HepG2 (cell line): ENCODE measurements around the gene KLF18. TPM values are rescaled to one million over a fixed set of nuclear protein-coding genes. Genes with fewer than 3 reads are reported as not detected.

Experiments used
- ATAC-seq: fragments of 200-7000 bp; cut with Tn5 transposase; 3 replicates; pipeline ENCODE4 v1.9.1; 2020; ENCODE audit warnings: mild to moderate bottlenecking, moderate library complexity
- BruUV-seq: library from RNA; stranded (reverse); fragments of 400-500 nt; replicated peaks from 2 replicates; lab custom pipeline; 2021; lab: Mats Ljungman, UMichigan
- CTCF ChIA-PET: fragments of 300-600 bp; formaldehyde crosslinking; extraction: SDS; loops from one replicate; lab custom pipeline; 2021; ENCODE audit warnings: low total read pairs, inconsistent platforms, low intra/inter-chr PET ratio; lab: Yijun Ruan, JAX
- POLR2A ChIA-PET: fragments of 350-600 bp; sonication (Branson Sonifier 250); formaldehyde crosslinking; loops from one replicate; lab custom pipeline; 2020; ENCODE audit warnings: antibody characterized with exemption, inconsistent platforms; lab: Yijun Ruan, JAX
- DNase-seq: peaks from one replicate; pipeline ENCODE4 v3.0.0-alpha.2; 2015; ENCODE audit warnings: low spot score
- FAIRE-seq: peaks from 3 replicates; lab custom pipeline; 2011; peaks lifted over from hg19 to GRCh38; lab: Jason Lieb, UNC
- H2AFZ ChIP-seq: one replicate; pipeline ENCODE4 v1.6.1; 2011; ENCODE audit warnings: low read length, inconsistent platforms
- H3K27ac ChIP-seq: fragments of 300-600 bp; 3 replicates; pipeline ENCODE4 v1.8.0; 2011; ENCODE audit warnings: mixed run types, mild to moderate bottlenecking, mixed read lengths, low read length, inconsistent platforms; ENCODE audit not compliant: insufficient read depth; ENCODE audit errors: extremely low read length
- H3K27me3 ChIP-seq, 2 experiments: fragments of 200-600 bp in 1 of 2; 2 replicates in 1 of 2; 3 replicates in 1 of 2; pipeline versions ENCODE4 v1.6.0 to v1.8.0; 2011; ENCODE audit warnings: low read length in 2 of 2, mild to moderate bottlenecking in 2 of 2, moderate library complexity in 2 of 2, inconsistent platforms in 1 of 2; ENCODE audit not compliant: insufficient read depth in 2 of 2, control insufficient read depth in 1 of 2
- H3K36me3 ChIP-seq, 2 experiments: fragments of 200-600 bp in 1 of 2; replicated peaks in 1 of 2; 2 replicates in 1 of 2; 3 replicates in 1 of 2; pipeline versions ENCODE4 v1.5.1 to v1.8.0; 2011; ENCODE audit warnings: low read length in 2 of 2, inconsistent platforms in 1 of 2; ENCODE audit not compliant: insufficient read depth in 2 of 2, control insufficient read depth in 1 of 2
- H3K4me1 ChIP-seq: 2 replicates; pipeline ENCODE4 v1.5.1; 2012; ENCODE audit warnings: low read length, inconsistent platforms; ENCODE audit not compliant: insufficient read depth
- H3K4me2 ChIP-seq: 2 replicates; pipeline ENCODE4 v1.6.0; 2011; ENCODE audit warnings: low read depth, low read length, inconsistent platforms
- H3K4me3 ChIP-seq, 3 experiments: fragments of 200-600 bp in 1 of 3; sonication (generic), shearing (Covaris generic) in 1 of 3; replicated peaks in 1 of 3; 2 replicates each; pipeline ENCODE4 v1.5.1; 2011 to 2016; ENCODE audit warnings: low read length in 3 of 3, inconsistent platforms in 2 of 3, low read depth in 2 of 3, mild to moderate bottlenecking in 2 of 3, control low read depth in 1 of 3, mixed read lengths in 1 of 3; ENCODE audit not compliant: insufficient read depth in 1 of 3
- H3K79me2 ChIP-seq: one replicate; pipeline ENCODE4 v1.6.1; 2011; ENCODE audit warnings: low read length, inconsistent platforms; ENCODE audit not compliant: insufficient read depth
- H3K9ac ChIP-seq: 2 replicates; pipeline ENCODE4 v1.6.0; 2011; ENCODE audit warnings: mild to moderate bottlenecking, low read depth, low read length, inconsistent platforms; ENCODE audit not compliant: insufficient read depth
- H3K9me3 ChIP-seq: 2 replicates; pipeline ENCODE4 v1.5.1; 2012; ENCODE audit warnings: mild to moderate bottlenecking, low read length
- H4K20me1 ChIP-seq: 2 replicates; pipeline ENCODE4 v1.6.0; 2011; ENCODE audit warnings: inconsistent platforms, mild to moderate bottlenecking, low read length, moderate library complexity; ENCODE audit not compliant: insufficient read depth
- ARID2 ChIP-seq: sonication (generic); formaldehyde crosslinking; IDR thresholded peaks from 2 replicates; pipeline ENCODE4 v1.8.1; 2022; ENCODE audit warnings: mild to moderate bottlenecking, missing genetic modification reagents, borderline replicate concordance
- MAFF ChIP-seq: IDR thresholded peaks from 2 replicates; pipeline ENCODE4 v1.6.1; 2011; ENCODE audit warnings: low read depth, low read length, improper control_type of control experiment
- RFXAP ChIP-seq: sonication (generic); formaldehyde crosslinking; IDR thresholded peaks from 2 replicates; pipeline ENCODE4 v1.4.0; 2020; ENCODE audit warnings: missing genetic modification reagents, borderline replicate concordance
- TCF12 ChIP-seq, 2 experiments: fragments of 450-650 bp in 1 of 2; sonication (generic) in 1 of 2; formaldehyde crosslinking in 1 of 2; IDR thresholded peaks; 2 replicates each; pipeline versions ENCODE4 v1.6.1 to v1.8.0; 2017 to 2022; ENCODE audit warnings: antibody characterized with exemption in 1 of 2, mild to moderate bottlenecking in 1 of 2, missing genetic modification reagents in 1 of 2, moderate library complexity in 1 of 2
- ZBTB39 ChIP-seq: sonication (generic); formaldehyde crosslinking; IDR thresholded peaks from 2 replicates; pipeline ENCODE4 v1.5.0; 2020; ENCODE audit warnings: missing genetic modification reagents
- ZNF264 ChIP-seq: sonication (generic); formaldehyde crosslinking; IDR thresholded peaks from 2 replicates; pipeline ENCODE4 v1.4.0; 2020; ENCODE audit warnings: missing genetic modification reagents
- ZNF484 ChIP-seq: sonication (generic); formaldehyde crosslinking; IDR thresholded peaks from 2 replicates; pipeline ENCODE4 v1.5.1; 2020; ENCODE audit warnings: mild to moderate bottlenecking, low read depth, missing genetic modification reagents, borderline replicate concordance
- ZSCAN12 ChIP-seq: sonication (generic); formaldehyde crosslinking; IDR thresholded peaks from 2 replicates; pipeline ENCODE4 v1.9.0; 2021; ENCODE audit warnings: mild to moderate bottlenecking, missing genetic modification reagents
- whole genome bisulfite sequencing: methylation state at CpG from one replicate; pipeline ENCODE4 v1.1.6; 2017; ENCODE audit warnings: low lambda C conversion rate; 5-methylcytosine and 5-hydroxymethylcytosine counted together
- in situ Hi-C: cut with HindIII; loops from 2 replicates; pipeline ENCODE4 v1.10.0; 2017; ENCODE audit warnings: low pct_unique_long_range_greater_than_20kb; ENCODE audit not compliant: extremely low pct_ligation_motif_present
- intact Hi-C: fragments of 100-400 bp; cut with micrococcal nuclease; formaldehyde crosslinking; loops from one replicate; pipeline ENCODE4 v1.10.0; 2022; ENCODE audit not compliant: unreplicated experiment
- polyA plus RNA-seq, 8 experiments: library from polyadenylated mRNA; depleted of rRNA in 3 of 8; stranded (reverse) in 7 of 8; unstranded in 1 of 8; fragments of >200 nt; fragmentation: Illumina TruSeq in 4 of 8; extraction: Trizol in 4 of 8; gene quantifications; 2 replicates each; pipeline versions ENCODE4 v1.2.1 to v1.2.3, GENCODE V29; 2011 to 2016; ENCODE audit warnings: low read depth in 4 of 8, missing spikeins in 1 of 8, mixed read lengths in 1 of 8; ENCODE audit not compliant: insufficient read depth in 1 of 8
- total RNA-seq, 5 experiments: library from RNA; depleted of rRNA; stranded (reverse); fragments of >200 nt; fragmentation: Illumina TruSeq; extraction: Trizol; gene quantifications; 2 replicates each; pipeline ENCODE4 v1.2.3, GENCODE V29; 2016; ENCODE audit warnings: low read depth in 1 of 5
- TF ChIP-seq, protein P1 (sequence below): sonication (generic); formaldehyde crosslinking; IDR thresholded peaks from 2 replicates; pipeline ENCODE4 v1.5.0; 2020; ENCODE audit warnings: mild to moderate bottlenecking, missing genetic modification reagents, moderate library complexity
- TF ChIP-seq, protein P2 (sequence below): sonication (generic); formaldehyde crosslinking; IDR thresholded peaks from 2 replicates; pipeline ENCODE4 v1.4.0; 2020; ENCODE audit warnings: missing genetic modification reagents
- TF ChIP-seq, protein P3 (sequence below): sonication (generic); formaldehyde crosslinking; IDR thresholded peaks from 2 replicates; pipeline ENCODE4 v1.4.0; 2020; ENCODE audit warnings: low read depth, mild to moderate bottlenecking, missing genetic modification reagents
- TF ChIP-seq, protein P4 (sequence below): sonication (generic); formaldehyde crosslinking; IDR thresholded peaks from 2 replicates; pipeline ENCODE4 v1.8.1; 2022; ENCODE audit warnings: low read depth, mild to moderate bottlenecking, missing genetic modification reagents

The KLF18 gene
- total and polyA plus RNA-seq, 2 of the 13 experiments (the other 11 are each of a cell fraction or from before 2014, with no cell fraction given), result not detected

DNA sequence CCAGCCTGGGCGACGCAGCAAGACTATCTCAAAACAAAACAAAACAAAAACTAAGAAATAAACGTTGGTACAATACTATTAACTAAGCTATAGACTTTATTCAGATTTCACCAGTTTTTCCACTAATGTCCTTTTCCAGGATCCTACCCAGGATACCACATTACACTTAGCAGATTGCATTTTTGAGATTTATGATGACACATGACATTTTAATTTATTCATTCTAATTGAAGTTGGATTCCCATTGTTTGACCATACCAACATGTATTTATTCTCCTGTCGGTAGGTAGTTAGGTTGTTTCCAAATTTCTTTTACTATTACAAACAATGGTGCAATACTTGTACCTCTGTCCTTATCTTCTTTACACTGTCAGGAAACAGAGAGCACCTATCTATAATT, 29.6 kb downstream of the KLF18 start (continued):
- TF ChIP-seq, protein P1, sequence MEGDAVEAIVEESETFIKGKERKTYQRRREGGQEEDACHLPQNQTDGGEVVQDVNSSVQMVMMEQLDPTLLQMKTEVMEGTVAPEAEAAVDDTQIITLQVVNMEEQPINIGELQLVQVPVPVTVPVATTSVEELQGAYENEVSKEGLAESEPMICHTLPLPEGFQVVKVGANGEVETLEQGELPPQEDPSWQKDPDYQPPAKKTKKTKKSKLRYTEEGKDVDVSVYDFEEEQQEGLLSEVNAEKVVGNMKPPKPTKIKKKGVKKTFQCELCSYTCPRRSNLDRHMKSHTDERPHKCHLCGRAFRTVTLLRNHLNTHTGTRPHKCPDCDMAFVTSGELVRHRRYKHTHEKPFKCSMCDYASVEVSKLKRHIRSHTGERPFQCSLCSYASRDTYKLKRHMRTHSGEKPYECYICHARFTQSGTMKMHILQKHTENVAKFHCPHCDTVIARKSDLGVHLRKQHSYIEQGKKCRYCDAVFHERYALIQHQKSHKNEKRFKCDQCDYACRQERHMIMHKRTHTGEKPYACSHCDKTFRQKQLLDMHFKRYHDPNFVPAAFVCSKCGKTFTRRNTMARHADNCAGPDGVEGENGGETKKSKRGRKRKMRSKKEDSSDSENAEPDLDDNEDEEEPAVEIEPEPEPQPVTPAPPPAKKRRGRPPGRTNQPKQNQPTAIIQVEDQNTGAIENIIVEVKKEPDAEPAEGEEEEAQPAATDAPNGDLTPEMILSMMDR (CRISPR knock-in tag), result no peak
- TF ChIP-seq ARID2 (CRISPR knock-in tag), result no peak
- TF ChIP-seq MAFF, result peak; percentile 29; the same call in 1 of the 2 replicates
- no peak for TF ChIP-seq RFXAP (CRISPR knock-in tag)
- no peak for TF ChIP-seq ZNF264 (CRISPR knock-in tag)
- TF ChIP-seq, protein P2, sequence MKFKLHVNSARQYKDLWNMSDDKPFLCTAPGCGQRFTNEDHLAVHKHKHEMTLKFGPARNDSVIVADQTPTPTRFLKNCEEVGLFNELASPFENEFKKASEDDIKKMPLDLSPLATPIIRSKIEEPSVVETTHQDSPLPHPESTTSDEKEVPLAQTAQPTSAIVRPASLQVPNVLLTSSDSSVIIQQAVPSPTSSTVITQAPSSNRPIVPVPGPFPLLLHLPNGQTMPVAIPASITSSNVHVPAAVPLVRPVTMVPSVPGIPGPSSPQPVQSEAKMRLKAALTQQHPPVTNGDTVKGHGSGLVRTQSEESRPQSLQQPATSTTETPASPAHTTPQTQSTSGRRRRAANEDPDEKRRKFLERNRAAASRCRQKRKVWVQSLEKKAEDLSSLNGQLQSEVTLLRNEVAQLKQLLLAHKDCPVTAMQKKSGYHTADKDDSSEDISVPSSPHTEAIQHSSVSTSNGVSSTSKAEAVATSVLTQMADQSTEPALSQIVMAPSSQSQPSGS, result no peak

DNA sequence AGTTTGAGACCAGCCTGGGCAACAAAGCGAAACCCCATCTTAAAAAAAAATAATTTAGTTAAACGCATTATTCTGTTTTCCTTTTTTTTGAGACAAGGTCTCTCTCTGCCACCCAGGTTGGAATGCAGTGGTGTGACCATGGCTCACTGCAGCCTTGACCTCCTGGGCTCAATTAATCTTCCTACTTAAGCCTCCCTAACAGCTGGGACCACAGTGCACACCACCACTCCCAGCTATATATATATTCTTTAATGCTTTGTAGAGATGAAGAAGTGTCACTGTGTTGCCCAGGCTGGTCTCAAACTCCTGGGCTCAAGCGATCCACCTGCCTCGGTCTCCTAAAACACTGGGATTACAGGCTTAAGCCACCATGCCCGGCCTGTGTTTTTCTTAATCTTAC, 30.5 kb downstream of the KLF18 start:
- Histone ChIP-seq H3K9ac (no peak overlapping the region), H3K27ac (no peak overlapping the region), H3K4me1 (no peaks in the 10 kb centered on the region), H3K79me2 (no peaks in the 10 kb centered on the region), H3K36me3 (no peaks in the 10 kb centered on the region), H3K9me3 (no peaks in the 10 kb centered on the region), H4K20me1 (no peaks in the 10 kb centered on the region), H2AFZ (no peak overlapping the region), H3K27me3 (peaks cover 1 to 34% of the 10 kb centered on the region in 2 experiments; a peak in 3 of 5 replicates), H3K4me2 (no peak overlapping the region), H3K4me3 (no peak overlapping the region)
- BruUV-seq, result no TSS peak
- 62% methylated on average over 5 of the region's 5 CpGs for WGBS
- no peak for ATAC-seq
- in situ Hi-C loops, result no loop called here
- DNase-seq, result no peak
- no peak for FAIRE-seq
- POLR2A ChIA-PET, result no interaction called here
- intact Hi-C loops, result no loop called here
- CTCF ChIA-PET, result no interaction called here
- TF ChIP-seq, protein P3, sequence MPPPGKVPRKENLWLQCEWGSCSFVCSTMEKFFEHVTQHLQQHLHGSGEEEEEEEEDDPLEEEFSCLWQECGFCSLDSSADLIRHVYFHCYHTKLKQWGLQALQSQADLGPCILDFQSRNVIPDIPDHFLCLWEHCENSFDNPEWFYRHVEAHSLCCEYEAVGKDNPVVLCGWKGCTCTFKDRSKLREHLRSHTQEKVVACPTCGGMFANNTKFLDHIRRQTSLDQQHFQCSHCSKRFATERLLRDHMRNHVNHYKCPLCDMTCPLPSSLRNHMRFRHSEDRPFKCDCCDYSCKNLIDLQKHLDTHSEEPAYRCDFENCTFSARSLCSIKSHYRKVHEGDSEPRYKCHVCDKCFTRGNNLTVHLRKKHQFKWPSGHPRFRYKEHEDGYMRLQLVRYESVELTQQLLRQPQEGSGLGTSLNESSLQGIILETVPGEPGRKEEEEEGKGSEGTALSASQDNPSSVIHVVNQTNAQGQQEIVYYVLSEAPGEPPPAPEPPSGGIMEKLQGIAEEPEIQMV (CRISPR knock-in tag), result no peak
- TF ChIP-seq, protein P4, sequence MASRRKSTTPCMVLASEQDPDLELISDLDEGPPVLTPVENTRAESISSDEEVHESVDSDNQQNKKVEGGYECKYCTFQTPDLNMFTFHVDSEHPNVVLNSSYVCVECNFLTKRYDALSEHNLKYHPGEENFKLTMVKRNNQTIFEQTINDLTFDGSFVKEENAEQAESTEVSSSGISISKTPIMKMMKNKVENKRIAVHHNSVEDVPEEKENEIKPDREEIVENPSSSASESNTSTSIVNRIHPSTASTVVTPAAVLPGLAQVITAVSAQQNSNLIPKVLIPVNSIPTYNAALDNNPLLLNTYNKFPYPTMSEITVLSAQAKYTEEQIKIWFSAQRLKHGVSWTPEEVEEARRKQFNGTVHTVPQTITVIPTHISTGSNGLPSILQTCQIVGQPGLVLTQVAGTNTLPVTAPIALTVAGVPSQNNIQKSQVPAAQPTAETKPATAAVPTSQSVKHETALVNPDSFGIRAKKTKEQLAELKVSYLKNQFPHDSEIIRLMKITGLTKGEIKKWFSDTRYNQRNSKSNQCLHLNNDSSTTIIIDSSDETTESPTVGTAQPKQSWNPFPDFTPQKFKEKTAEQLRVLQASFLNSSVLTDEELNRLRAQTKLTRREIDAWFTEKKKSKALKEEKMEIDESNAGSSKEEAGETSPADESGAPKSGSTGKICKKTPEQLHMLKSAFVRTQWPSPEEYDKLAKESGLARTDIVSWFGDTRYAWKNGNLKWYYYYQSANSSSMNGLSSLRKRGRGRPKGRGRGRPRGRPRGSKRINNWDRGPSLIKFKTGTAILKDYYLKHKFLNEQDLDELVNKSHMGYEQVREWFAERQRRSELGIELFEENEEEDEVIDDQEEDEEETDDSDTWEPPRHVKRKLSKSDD (CRISPR knock-in tag), result no peak
- TF ChIP-seq ZBTB39 (CRISPR knock-in tag) (no peak), TCF12 (IDR thresholded peaks at IDR 0.05) (no peak), TCF12 (CRISPR knock-in tag; IDR thresholded peaks at IDR 0.05) (no peak), ZSCAN12 (no peak), ZNF484 (no peak)
